KMS-11 (cell line): Measurements from ENCODE around the gene GET4.

ENCODE experiments used
- H2AFZ ChIP-seq: fragments of 200-600 bp; sonication (generic); 2 replicates; pipeline ENCODE4 v1.6.1; 2016; ENCODE audit warnings: antibody characterized with exemption, mixed run types, low read depth
- H3K27ac ChIP-seq: fragments of 200-600 bp; sonication (generic); 2 replicates; pipeline ENCODE4 v1.6.1; 2016; ENCODE audit warnings: mild to moderate bottlenecking, mixed run types
- H3K27me3 ChIP-seq: fragments of 200-600 bp; sonication (generic); 2 replicates; pipeline ENCODE4 v1.6.1; 2017; ENCODE audit warnings: mild to moderate bottlenecking, low read depth, mixed run types, moderate library complexity; ENCODE audit not compliant: insufficient read depth
- H3K36me3 ChIP-seq: fragments of 200-600 bp; sonication (generic); 2 replicates; pipeline ENCODE4 v1.6.1; 2017; ENCODE audit warnings: mild to moderate bottlenecking, mixed run types; ENCODE audit not compliant: insufficient read depth
- H3K4me1 ChIP-seq: fragments of 200-600 bp; sonication (generic); 2 replicates; pipeline ENCODE4 v1.6.1; 2016; ENCODE audit warnings: mild to moderate bottlenecking, low read depth, mixed run types; ENCODE audit not compliant: poor library complexity, severe bottlenecking
- H3K4me2 ChIP-seq: fragments of 200-600 bp; sonication (generic); 2 replicates; pipeline ENCODE4 v1.7.0; 2016; ENCODE audit warnings: mild to moderate bottlenecking, mixed run types
- H3K4me3 ChIP-seq: fragments of 200-600 bp; sonication (generic); IDR thresholded peaks from 2 replicates; pipeline ENCODE4 v1.6.1; 2017; ENCODE audit warnings: low read depth, low read length, mixed read lengths; ENCODE audit not compliant: insufficient read depth
- H3K79me2 ChIP-seq: fragments of 200-600 bp; sonication (generic); 2 replicates; pipeline ENCODE4 v1.6.1; 2016; ENCODE audit warnings: low read depth, mixed run types; ENCODE audit not compliant: insufficient read depth
- H3K9ac ChIP-seq: fragments of 200-600 bp; sonication (generic); 2 replicates; pipeline ENCODE4 v1.6.1; 2016; ENCODE audit warnings: mild to moderate bottlenecking, mixed run types
- H4K20me1 ChIP-seq: fragments of 200-600 bp; sonication (generic); 2 replicates; pipeline ENCODE4 v1.6.1; 2016; ENCODE audit warnings: mild to moderate bottlenecking, mixed run types; ENCODE audit not compliant: insufficient read depth
- CTCF ChIP-seq: fragments of 200-600 bp; sonication (generic); conservative IDR thresholded peaks from 2 replicates; pipeline ENCODE4 v1.6.1; 2017; ENCODE audit warnings: low read depth, mild to moderate bottlenecking, antibody characterized with exemption, low read length, moderate library complexity, mixed read lengths

Gene GET4

GRCh38 chr7:898855-899681 is 22.7 kb downstream of the GET4 start:
- Histone ChIP-seq H3K4me1 (peaks cover 5% of the 10 kb centered on the region), H3K4me2 (no peak overlapping the region), H2AFZ (no peak overlapping the region), H4K20me1 (no peaks in the 10 kb centered on the region), H3K27ac (no peak overlapping the region), H3K9ac (no peak overlapping the region), H3K36me3 (no peaks in the 10 kb centered on the region), H3K4me3 (no peak overlapping the region), H3K27me3 (no peaks in the 10 kb centered on the region), H3K79me2 (no peaks in the 10 kb centered on the region)
- no peak for TF ChIP-seq CTCF

GRCh38 chr7:899806-900205 is 23.5 kb downstream of the GET4 start:
- H3K4me2 ChIP-seq: no peak overlapping the region
- H3K36me3 ChIP-seq: no peaks in the 10 kb centered on the region
- TF ChIP-seq CTCF: no peak

GRCh38 chr7:900331-901040 is 24.1 kb downstream of the GET4 start:
- no peak overlapping the region for H3K4me2 ChIP-seq
- H3K4me1 ChIP-seq: peaks cover 5% of the 10 kb centered on the region
- no peaks in the 10 kb centered on the region for H4K20me1 ChIP-seq
- H3K4me3 ChIP-seq: no peak overlapping the region
- no peaks in the 10 kb centered on the region for H3K36me3 ChIP-seq
- no peaks in the 10 kb centered on the region for H3K79me2 ChIP-seq
- H2AFZ ChIP-seq: no peak overlapping the region
- TF ChIP-seq CTCF: no peak
- no peak overlapping the region for H3K9ac ChIP-seq
- no peaks in the 10 kb centered on the region for H3K27me3 ChIP-seq
- no peak overlapping the region for H3K27ac ChIP-seq

More at GRCh38 chr7:899806-900205, 23.5 kb downstream of the GET4 start:
- Histone ChIP-seq H3K27ac (no peak overlapping the region), H3K4me3 (no peak overlapping the region), H3K27me3 (no peaks in the 10 kb centered on the region), H2AFZ (no peak overlapping the region), H3K4me1 (peaks cover 5% of the 10 kb centered on the region), H3K79me2 (no peaks in the 10 kb centered on the region), H4K20me1 (no peaks in the 10 kb centered on the region), H3K9ac (no peak overlapping the region)

- no peak overlapping the region for H2AFZ ChIP-seq
- H3K27me3 ChIP-seq: no peaks in the 10 kb centered on the region
- no peak overlapping the region for H3K27ac ChIP-seq
- no peaks in the 10 kb centered on the region for H4K20me1 ChIP-seq
- peaks cover 5% of the 10 kb centered on the region for H3K4me1 ChIP-seq
- TF ChIP-seq CTCF: no peak
- no peak overlapping the region for H3K4me3 ChIP-seq
- H3K36me3 ChIP-seq: no peaks in the 10 kb centered on the region
- no peak overlapping the region for H3K4me2 ChIP-seq
- H3K79me2 ChIP-seq: no peaks in the 10 kb centered on the region
- H3K9ac ChIP-seq: no peak overlapping the region
Observed at GRCh38 chr7:901041-901387, 24.7 kb downstream of the GET4 start.
